ENCODE measurements around the gene IL1R2. TPM values are rescaled to one million over a fixed set of nuclear protein-coding genes. Genes with fewer than 3 reads are reported as not detected.

Gene IL1R2
- total and polyA plus RNA-seq, 2 of the 13 experiments (the other 11 are each of a cell fraction or from before 2014, with no cell fraction given) = 3.6 to 7.3 TPM

DNA sequence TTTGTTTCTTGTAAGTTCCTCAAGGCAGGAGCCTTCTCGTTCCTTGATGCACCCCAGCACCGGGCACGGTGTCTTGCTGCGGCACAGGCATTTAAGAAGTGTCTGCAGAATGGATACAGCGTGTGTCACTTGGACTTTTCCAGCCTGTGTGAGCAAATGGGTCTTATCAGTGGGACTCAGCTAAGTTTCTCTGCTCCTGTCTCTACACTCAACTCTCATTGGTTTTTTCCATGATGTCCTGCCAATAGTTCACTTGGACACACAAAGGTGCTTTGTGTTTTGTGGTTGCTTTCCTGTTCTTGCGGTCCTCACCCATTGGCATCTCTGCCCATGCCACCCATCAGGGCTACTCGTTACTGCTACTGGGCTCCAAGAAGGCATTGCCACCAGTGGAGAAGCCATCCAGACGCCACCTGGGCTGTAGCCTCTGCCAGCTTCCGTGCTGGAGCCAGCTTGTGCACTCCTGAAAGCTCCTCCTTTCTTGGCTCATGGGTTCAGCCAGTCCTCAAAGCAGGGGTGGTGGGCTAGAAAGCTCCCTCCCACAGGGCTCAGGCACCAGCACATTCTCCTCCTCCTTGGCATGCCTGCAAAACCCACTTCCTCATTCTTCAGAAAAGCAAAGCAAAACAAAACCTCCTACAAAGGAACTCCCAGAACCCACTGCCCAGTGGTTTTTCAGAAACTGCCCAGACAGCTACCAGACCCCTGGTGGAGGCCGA lies 41.4 kb downstream of the IL1R2 start (continued):
- no peak for TF ChIP-seq ZNF34 (CRISPR knock-in tag; IDR thresholded peaks at IDR 0.05; ENCODE audit: borderline replicate concordance)
- no peak for TF ChIP-seq NBN (conservative IDR thresholded peaks at IDR 0.05)
- no peak for TF ChIP-seq KDM3A (CRISPR knock-in tag; IDR thresholded peaks at IDR 0.05; ENCODE audit: low read depth)
- TF ChIP-seq ZNF841 (CRISPR knock-in tag; IDR thresholded peaks at IDR 0.05; ENCODE audit: borderline replicate concordance) = no peak
- no peak for TF ChIP-seq ZNF383 (CRISPR knock-in tag; IDR thresholded peaks at IDR 0.05; ENCODE audit: borderline replicate concordance)
- TF ChIP-seq, protein P1, sequence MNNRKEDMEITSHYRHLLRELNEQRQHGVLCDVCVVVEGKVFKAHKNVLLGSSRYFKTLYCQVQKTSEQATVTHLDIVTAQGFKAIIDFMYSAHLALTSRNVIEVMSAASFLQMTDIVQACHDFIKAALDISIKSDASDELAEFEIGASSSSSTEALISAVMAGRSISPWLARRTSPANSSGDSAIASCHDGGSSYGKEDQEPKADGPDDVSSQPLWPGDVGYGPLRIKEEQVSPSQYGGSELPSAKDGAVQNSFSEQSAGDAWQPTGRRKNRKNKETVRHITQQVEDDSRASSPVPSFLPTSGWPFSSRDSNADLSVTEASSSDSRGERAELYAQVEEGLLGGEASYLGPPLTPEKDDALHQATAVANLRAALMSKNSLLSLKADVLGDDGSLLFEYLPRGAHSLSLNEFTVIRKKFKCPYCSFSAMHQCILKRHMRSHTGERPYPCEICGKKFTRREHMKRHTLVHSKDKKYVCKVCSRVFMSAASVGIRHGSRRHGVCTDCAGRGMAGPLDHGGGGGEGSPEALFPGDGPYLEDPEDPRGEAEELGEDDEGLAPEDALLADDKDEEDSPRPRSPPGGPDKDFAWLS (CRISPR knock-in tag; IDR thresholded peaks at IDR 0.05; ENCODE audit: borderline replicate concordance) = no peak
- TF ChIP-seq, protein P2, sequence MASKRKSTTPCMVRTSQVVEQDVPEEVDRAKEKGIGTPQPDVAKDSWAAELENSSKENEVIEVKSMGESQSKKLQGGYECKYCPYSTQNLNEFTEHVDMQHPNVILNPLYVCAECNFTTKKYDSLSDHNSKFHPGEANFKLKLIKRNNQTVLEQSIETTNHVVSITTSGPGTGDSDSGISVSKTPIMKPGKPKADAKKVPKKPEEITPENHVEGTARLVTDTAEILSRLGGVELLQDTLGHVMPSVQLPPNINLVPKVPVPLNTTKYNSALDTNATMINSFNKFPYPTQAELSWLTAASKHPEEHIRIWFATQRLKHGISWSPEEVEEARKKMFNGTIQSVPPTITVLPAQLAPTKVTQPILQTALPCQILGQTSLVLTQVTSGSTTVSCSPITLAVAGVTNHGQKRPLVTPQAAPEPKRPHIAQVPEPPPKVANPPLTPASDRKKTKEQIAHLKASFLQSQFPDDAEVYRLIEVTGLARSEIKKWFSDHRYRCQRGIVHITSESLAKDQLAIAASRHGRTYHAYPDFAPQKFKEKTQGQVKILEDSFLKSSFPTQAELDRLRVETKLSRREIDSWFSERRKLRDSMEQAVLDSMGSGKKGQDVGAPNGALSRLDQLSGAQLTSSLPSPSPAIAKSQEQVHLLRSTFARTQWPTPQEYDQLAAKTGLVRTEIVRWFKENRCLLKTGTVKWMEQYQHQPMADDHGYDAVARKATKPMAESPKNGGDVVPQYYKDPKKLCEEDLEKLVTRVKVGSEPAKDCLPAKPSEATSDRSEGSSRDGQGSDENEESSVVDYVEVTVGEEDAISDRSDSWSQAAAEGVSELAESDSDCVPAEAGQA (IDR thresholded peaks at IDR 0.05; ENCODE audit: low read depth) = 0 out of 2 replicates have a peak, but pooled peaks have one; percentile 22
- TF ChIP-seq, protein P2 (CRISPR knock-in tag; IDR thresholded peaks at IDR 0.05; ENCODE audit: borderline replicate concordance) = no peak
- TF ChIP-seq HOXD1 (CRISPR knock-in tag; IDR thresholded peaks at IDR 0.05) = no peak
- TF ChIP-seq, protein P3, sequence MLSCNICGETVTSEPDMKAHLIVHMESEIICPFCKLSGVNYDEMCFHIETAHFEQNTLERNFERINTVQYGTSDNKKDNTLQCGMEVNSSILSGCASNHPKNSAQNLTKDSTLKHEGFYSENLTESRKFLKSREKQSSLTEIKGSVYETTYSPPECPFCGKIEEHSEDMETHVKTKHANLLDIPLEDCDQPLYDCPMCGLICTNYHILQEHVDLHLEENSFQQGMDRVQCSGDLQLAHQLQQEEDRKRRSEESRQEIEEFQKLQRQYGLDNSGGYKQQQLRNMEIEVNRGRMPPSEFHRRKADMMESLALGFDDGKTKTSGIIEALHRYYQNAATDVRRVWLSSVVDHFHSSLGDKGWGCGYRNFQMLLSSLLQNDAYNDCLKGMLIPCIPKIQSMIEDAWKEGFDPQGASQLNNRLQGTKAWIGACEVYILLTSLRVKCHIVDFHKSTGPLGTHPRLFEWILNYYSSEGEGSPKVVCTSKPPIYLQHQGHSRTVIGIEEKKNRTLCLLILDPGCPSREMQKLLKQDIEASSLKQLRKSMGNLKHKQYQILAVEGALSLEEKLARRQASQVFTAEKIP (CRISPR knock-in tag; IDR thresholded peaks at IDR 0.05; ENCODE audit: borderline replicate concordance) = no peak
- no peak for TF ChIP-seq AHR (CRISPR knock-in tag; IDR thresholded peaks at IDR 0.05)
- TF ChIP-seq ZNF335 (CRISPR knock-in tag; IDR thresholded peaks at IDR 0.05) = no peak
- TF ChIP-seq ZNF883 (CRISPR knock-in tag; IDR thresholded peaks at IDR 0.05; ENCODE audit: not compliant biosample characterization) = no peak
- no peak for TF ChIP-seq FOSL1 (CRISPR knock-in tag; IDR thresholded peaks at IDR 0.05; ENCODE audit: borderline replicate concordance)
- TF ChIP-seq, protein P4, sequence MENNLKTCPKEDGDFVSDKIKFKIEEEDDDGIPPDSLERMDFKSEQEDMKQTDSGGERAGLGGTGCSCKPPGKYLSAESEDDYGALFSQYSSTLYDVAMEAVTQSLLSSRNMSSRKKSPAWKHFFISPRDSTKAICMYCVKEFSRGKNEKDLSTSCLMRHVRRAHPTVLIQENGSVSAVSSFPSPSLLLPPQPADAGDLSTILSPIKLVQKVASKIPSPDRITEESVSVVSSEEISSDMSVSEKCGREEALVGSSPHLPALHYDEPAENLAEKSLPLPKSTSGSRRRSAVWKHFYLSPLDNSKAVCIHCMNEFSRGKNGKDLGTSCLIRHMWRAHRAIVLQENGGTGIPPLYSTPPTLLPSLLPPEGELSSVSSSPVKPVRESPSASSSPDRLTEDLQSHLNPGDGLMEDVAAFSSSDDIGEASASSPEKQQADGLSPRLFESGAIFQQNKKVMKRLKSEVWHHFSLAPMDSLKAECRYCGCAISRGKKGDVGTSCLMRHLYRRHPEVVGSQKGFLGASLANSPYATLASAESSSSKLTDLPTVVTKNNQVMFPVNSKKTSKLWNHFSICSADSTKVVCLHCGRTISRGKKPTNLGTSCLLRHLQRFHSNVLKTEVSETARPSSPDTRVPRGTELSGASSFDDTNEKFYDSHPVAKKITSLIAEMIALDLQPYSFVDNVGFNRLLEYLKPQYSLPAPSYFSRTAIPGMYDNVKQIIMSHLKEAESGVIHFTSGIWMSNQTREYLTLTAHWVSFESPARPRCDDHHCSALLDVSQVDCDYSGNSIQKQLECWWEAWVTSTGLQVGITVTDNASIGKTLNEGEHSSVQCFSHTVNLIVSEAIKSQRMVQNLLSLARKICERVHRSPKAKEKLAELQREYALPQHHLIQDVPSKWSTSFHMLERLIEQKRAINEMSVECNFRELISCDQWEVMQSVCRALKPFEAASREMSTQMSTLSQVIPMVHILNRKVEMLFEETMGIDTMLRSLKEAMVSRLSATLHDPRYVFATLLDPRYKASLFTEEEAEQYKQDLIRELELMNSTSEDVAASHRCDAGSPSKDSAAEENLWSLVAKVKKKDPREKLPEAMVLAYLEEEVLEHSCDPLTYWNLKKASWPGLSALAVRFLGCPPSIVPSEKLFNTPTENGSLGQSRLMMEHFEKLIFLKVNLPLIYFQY (CRISPR knock-in tag; IDR thresholded peaks at IDR 0.05; ENCODE audit: borderline replicate concordance) = no peak
- no peak for TF ChIP-seq HES4 (CRISPR knock-in tag; IDR thresholded peaks at IDR 0.05; ENCODE audit: borderline replicate concordance)
